ENCODE results near the gene CCDC57. TPM values are rescaled to one million over a fixed set of nuclear protein-coding genes. Genes with fewer than 3 reads are reported as not detected.

Gene CCDC57
- total RNA-seq, 1 donor from 2014 or later: 24.7 TPM

GRCh38 chr17:82064433-82065192 is 148.0 kb downstream of the CCDC57 start:
- no peak for DNase-seq (ENCODE audit: low spot score)

- DNase-seq (ENCODE audit: low spot score): no peak
These were observed 148.9 kb downstream of the CCDC57 start for GRCh38 chr17:82063424-82064415.

- no peak for DNase-seq (ENCODE audit: low spot score)
These were observed 149.7 kb downstream of the CCDC57 start for GRCh38 chr17:82062984-82063368.

- no peak for DNase-seq (ENCODE audit: low spot score)
These were observed 150.3 kb downstream of the CCDC57 start for GRCh38 chr17:82062076-82062983.

- DNase-seq (ENCODE audit: low spot score): no peak
These were observed 151.4 kb downstream of the CCDC57 start for GRCh38 chr17:82061047-82061925.

GRCh38 chr17:82060614-82061013 is 152.0 kb downstream of the CCDC57 start:
- DNase-seq (ENCODE audit: low spot score): no peak

- DNase-seq (ENCODE audit: low spot score): no peak
These were observed 152.7 kb downstream of the CCDC57 start for GRCh38 chr17:82060001-82060380.

- no peak for DNase-seq (ENCODE audit: low spot score)
These were observed 153.2 kb downstream of the CCDC57 start for GRCh38 chr17:82059272-82060000.

GRCh38 chr17:82058855-82059249 is 153.8 kb downstream of the CCDC57 start:
- DNase-seq (ENCODE audit: low spot score): no peak

GRCh38 chr17:82058230-82058854 is 154.3 kb downstream of the CCDC57 start:
- no peak for DNase-seq (ENCODE audit: low spot score)

GRCh38 chr17:82056729-82057621 is 155.7 kb downstream of the CCDC57 start:
- no peak for DNase-seq (ENCODE audit: low spot score)

- no peak for DNase-seq (ENCODE audit: low spot score)
These were observed 156.5 kb downstream of the CCDC57 start for GRCh38 chr17:82055965-82056728.

GRCh38 chr17:82055023-82055964 is 157.3 kb downstream of the CCDC57 start:
- DNase-seq (ENCODE audit: low spot score): no peak

GRCh38 chr17:82054351-82055022 is 158.2 kb downstream of the CCDC57 start:
- DNase-seq (ENCODE audit: low spot score): no peak

- no peak for DNase-seq (ENCODE audit: low spot score)
These were observed 158.9 kb downstream of the CCDC57 start for GRCh38 chr17:82053556-82054263.
